Measurements from ENCODE around the gene PROSER3. TPM values are rescaled to one million over a fixed set of nuclear protein-coding genes. Genes with fewer than 3 reads are reported as not detected.

The PROSER3 gene
- total and polyA plus RNA-seq, 2 donors (not counting 1 experiment from before 2014, with no cell fraction given), result 26.0 to 61.0 TPM

- no peaks in the 10 kb centered on the region for H3K9me3 ChIP-seq (ENCODE audit: control extremely low read depth in 1 of 3, control insufficient read depth in 2 of 3, insufficient read depth in 1 of 3, low read length in 2 of 3)
- no peak overlapping the region for H3K27ac ChIP-seq (ENCODE audit: low read length in 2 of 2)
- intact Hi-C loops (cut with micrococcal nuclease), result no loop called here
- peaks cover 66% of the 10 kb centered on the region for H4K20me1 ChIP-seq (ENCODE audit: control insufficient read depth, insufficient read depth, low read length, poor library complexity, severe bottlenecking)
- H3K79me2 ChIP-seq (ENCODE audit: control insufficient read depth, insufficient read depth, low read length), result peaks cover 81% of the 10 kb centered on the region
- no peak overlapping the region for H2AFZ ChIP-seq (ENCODE audit: insufficient read depth, low read depth, low read length, poor library complexity, severe bottlenecking)
- H3K4me3 Mint-ChIP-seq, result no peak overlapping the region
- TF ChIP-seq EZH2 (IDR thresholded peaks at IDR 0.05; ENCODE audit: borderline replicate concordance, insufficient read depth, low read depth, low read length, poor library complexity, severe bottlenecking) (no peak), CTCF (IDR thresholded peaks at IDR 0.05) (no peak)
- no peaks in the 10 kb centered on the region for H3K27me3 ChIP-seq (replicated peaks in 1 of 4; ENCODE audit: control extremely low read depth in 1 of 4, control insufficient read depth in 3 of 4, insufficient read depth in 4 of 4, low read length in 3 of 4)
- 94% methylated on average over 13 of the region's 14 CpGs for WGBS (ENCODE audit: insufficient coverage)
- H3K27me3 Mint-ChIP-seq, result no peaks in the 10 kb centered on the region
- ATAC-seq (ENCODE audit: low read depth) (no peak), DNase-seq (no peak)
- H3K4me1 ChIP-seq (ENCODE audit: control insufficient read depth in 2 of 2, insufficient read depth in 2 of 2, low read length in 2 of 2), result peaks cover 8 to 15% of the 10 kb centered on the region in 2 donors
- H3K9ac ChIP-seq (ENCODE audit: low read length), result no peak overlapping the region
- H3K9me3 Mint-ChIP-seq (ENCODE audit: insufficient read depth), result no peaks in the 10 kb centered on the region
- no peak overlapping the region for H3K4me3 ChIP-seq (ENCODE audit: control extremely low read depth in 1 of 5, extremely low read depth in 1 of 5, insufficient read depth in 1 of 5, low read depth in 2 of 5, low read length in 4 of 5)
- ChIA-PET POLR2A (interaction anchor here (0.6 kb wide), 1 partner anchor 410 kb away, joined by 8 read pairs; no protein-coding TSS in a partner anchor), CTCF (no interaction called here)
- H3K27ac Mint-ChIP-seq, result no peak overlapping the region
- peaks cover 19% of the 10 kb centered on the region for H3K4me1 Mint-ChIP-seq
- H3K4me2 ChIP-seq (replicated peaks; ENCODE audit: low read depth, low read length, poor library complexity, severe bottlenecking), result no peak overlapping the region
- H3K36me3 ChIP-seq (replicated peaks in 1 of 2; ENCODE audit: control extremely low read depth in 1 of 2, control insufficient read depth in 1 of 2, extremely low read depth in 1 of 2, insufficient read depth in 2 of 2, low read length in 1 of 2), result peaks cover 2 to 71% of the 10 kb centered on the region in 2 experiments
Measured at GRCh38 chr19:35722461-35722860, 35.5 kb upstream of the PROSER3 start.

- H3K27ac Mint-ChIP-seq, result no peak overlapping the region
- TF ChIP-seq CTCF (IDR thresholded peaks at IDR 0.05) (no peak), EZH2 (IDR thresholded peaks at IDR 0.05; ENCODE audit: borderline replicate concordance, insufficient read depth, low read depth, low read length, poor library complexity, severe bottlenecking) (no peak)
- POLR2A ChIA-PET, result no interaction called here
- CTCF ChIA-PET, result no interaction called here
- Histone ChIP-seq H3K27ac (ENCODE audit: low read length in 2 of 2) (no peak overlapping the region), H3K9ac (ENCODE audit: low read length) (no peak overlapping the region), H3K4me1 (ENCODE audit: control insufficient read depth in 2 of 2, insufficient read depth in 2 of 2, low read length in 2 of 2) (peaks cover 8 to 15% of the 10 kb centered on the region in 2 donors), H2AFZ (ENCODE audit: insufficient read depth, low read depth, low read length, poor library complexity, severe bottlenecking) (no peak overlapping the region), H3K9me3 (ENCODE audit: control extremely low read depth in 1 of 3, control insufficient read depth in 2 of 3, insufficient read depth in 1 of 3, low read length in 2 of 3) (no peaks in the 10 kb centered on the region), H3K27me3 (replicated peaks in 1 of 4; ENCODE audit: control extremely low read depth in 1 of 4, control insufficient read depth in 3 of 4, insufficient read depth in 4 of 4, low read length in 3 of 4) (no peaks in the 10 kb centered on the region), H3K79me2 (ENCODE audit: control insufficient read depth, insufficient read depth, low read length) (peaks cover 85% of the 10 kb centered on the region), H4K20me1 (ENCODE audit: control insufficient read depth, insufficient read depth, low read length, poor library complexity, severe bottlenecking) (peaks cover 70% of the 10 kb centered on the region), H3K4me3 (ENCODE audit: control extremely low read depth in 1 of 5, extremely low read depth in 1 of 5, insufficient read depth in 1 of 5, low read depth in 2 of 5, low read length in 4 of 5) (no peak overlapping the region), H3K4me2 (replicated peaks; ENCODE audit: low read depth, low read length, poor library complexity, severe bottlenecking) (no peak overlapping the region), H3K36me3 (replicated peaks in 1 of 2; ENCODE audit: control extremely low read depth in 1 of 2, control insufficient read depth in 1 of 2, extremely low read depth in 1 of 2, insufficient read depth in 2 of 2, low read length in 1 of 2) (peaks cover 2 to 75% of the 10 kb centered on the region in 2 experiments)
- DNase-seq (no peak), ATAC-seq (ENCODE audit: low read depth) (no peak)
- no peaks in the 10 kb centered on the region for H3K27me3 Mint-ChIP-seq
- intact Hi-C loops (cut with micrococcal nuclease), result no loop called here
- WGBS (ENCODE audit: insufficient coverage), result 99% methylated on average over 15 of the region's 16 CpGs
- peaks cover 19% of the 10 kb centered on the region for H3K4me1 Mint-ChIP-seq
- no peaks in the 10 kb centered on the region for H3K9me3 Mint-ChIP-seq (ENCODE audit: insufficient read depth)
- H3K4me3 Mint-ChIP-seq, result no peak overlapping the region
Measured at GRCh38 chr19:35722897-35723296, 35.1 kb upstream of the PROSER3 start.

Data from B cell (primary cell).